H1 (cell line): ENCODE results near the gene KATNBL1. TPM values are rescaled to one million over a fixed set of nuclear protein-coding genes. Genes with fewer than 3 reads are reported as not detected.

Experiments used
- CTCF ChIA-PET: fragments of 300-600 bp; sonication (Branson Sonifier 250); formaldehyde crosslinking; loops from one replicate; lab custom pipeline; 2021; ENCODE audit not compliant: partially characterized antibody; lab: Charles Lee
- POLR2A ChIA-PET: fragments of 300-600 bp; sonication (Branson Sonifier 250); formaldehyde crosslinking; loops from one replicate; lab custom pipeline; 2021; ENCODE audit warnings: inconsistent platforms; ENCODE audit not compliant: partially characterized antibody; lab: Charles Lee
- DNase-seq, 2 experiments: peaks; one replicate each; pipeline versions ENCODE4 v3.0.0 to v3.0.0-alpha.2; 2010 to 2022; ENCODE audit warnings: low spot score in 2 of 2, low read depth in 1 of 2, mixed read lengths in 1 of 2
- FAIRE-seq: peaks from 2 replicates; lab custom pipeline; 2011; peaks lifted over from hg19 to GRCh38; lab: Jason Lieb, UNC
- H2AFZ ChIP-seq: 2 replicates; pipeline ENCODE4 v1.8.1; 2012; ENCODE audit warnings: low read length, inconsistent platforms
- H2AK5ac ChIP-seq: 2 replicates; pipeline ENCODE4 v1.6.1; 2013; ENCODE audit warnings: low read depth, low read length
- H2BK120ac ChIP-seq: replicated peaks from 2 replicates; pipeline ENCODE3; 2013; ENCODE audit warnings: low read depth, low read length, inconsistent platforms
- H2BK12ac ChIP-seq: 2 replicates; pipeline ENCODE4 v1.6.1; 2013; ENCODE audit warnings: low read depth, low read length
- H2BK15ac ChIP-seq: 2 replicates; pipeline ENCODE4 v1.6.1; 2013; ENCODE audit warnings: low read length
- H2BK20ac ChIP-seq: 2 replicates; pipeline ENCODE4 v1.6.1; 2013; ENCODE audit warnings: low read length
- H2BK5ac ChIP-seq: 2 replicates; pipeline ENCODE4 v1.6.1; 2013; ENCODE audit warnings: low read depth, low read length
- H3K14ac ChIP-seq: 2 replicates; pipeline ENCODE4 v1.6.1; 2013; ENCODE audit warnings: inconsistent platforms; ENCODE audit not compliant: insufficient read length
- H3K18ac ChIP-seq: 2 replicates; pipeline ENCODE4 v1.6.1; 2013; ENCODE audit warnings: low read length; ENCODE audit errors: extremely low read depth
- H3K23ac ChIP-seq: 2 replicates; pipeline ENCODE4 v1.6.1; 2013; ENCODE audit warnings: inconsistent platforms; ENCODE audit not compliant: insufficient read length
- H3K23me2 ChIP-seq: 2 replicates; pipeline ENCODE4 v1.6.1; 2013; ENCODE audit warnings: low read depth, low read length
- H3K27ac ChIP-seq: 2 replicates; pipeline ENCODE4 v1.6.1; 2011; ENCODE audit warnings: low read depth, low read length, inconsistent platforms
- H3K27me3 ChIP-seq, 4 experiments: replicated peaks in 1 of 4; 1 replicate in 1 of 4; 2 replicates in 3 of 4; pipeline versions ENCODE4 v1.6.1 to v1.8.1; 2011 to 2013; ENCODE audit warnings: low read length in 3 of 4, mild to moderate bottlenecking in 3 of 4, inconsistent platforms in 2 of 4, mixed read lengths in 2 of 4, moderate library complexity in 1 of 4; ENCODE audit not compliant: control insufficient read depth in 3 of 4, insufficient read depth in 3 of 4; ENCODE audit errors: extremely low read depth in 1 of 4
- H3K36me3 ChIP-seq, 4 experiments: 2 replicates each; pipeline versions ENCODE4 v1.6.1 to v1.8.1; 2011 to 2013; ENCODE audit warnings: mild to moderate bottlenecking in 4 of 4, low read length in 3 of 4, moderate library complexity in 2 of 4, control low read depth in 1 of 4, inconsistent platforms in 1 of 4; ENCODE audit not compliant: insufficient read depth in 4 of 4, control insufficient read depth in 2 of 4
- H3K4ac ChIP-seq: replicated peaks from 2 replicates; pipeline ENCODE3; 2013; ENCODE audit warnings: low read length, low read depth, mixed read lengths, inconsistent platforms; ENCODE audit not compliant: insufficient read length
- H3K4me1 ChIP-seq, 4 experiments: replicated peaks in 1 of 4; 1 replicate in 1 of 4; 2 replicates in 3 of 4; pipeline versions ENCODE4 v1.6.1 to v1.8.1; 2011 to 2013; ENCODE audit warnings: low read length in 3 of 4, inconsistent platforms in 2 of 4, mixed read lengths in 1 of 4; ENCODE audit not compliant: insufficient read depth in 4 of 4, control insufficient read depth in 3 of 4
- H3K4me2 ChIP-seq, 2 experiments: 2 replicates each; pipeline versions ENCODE4 v1.6.1 to v1.8.1; 2011 to 2013; ENCODE audit warnings: low read depth in 2 of 2, low read length in 2 of 2, control low read depth in 1 of 2, inconsistent platforms in 1 of 2, mild to moderate bottlenecking in 1 of 2; ENCODE audit not compliant: insufficient read depth in 1 of 2
- H3K4me3 ChIP-seq, 4 experiments: fragments of 200-600, 300-600 bp in 1 of 4; sonication (generic), shearing (Covaris generic), sonication (Bioruptor Twin) in 1 of 4; 2 replicates each; pipeline versions ENCODE4 v1.5.1 to v1.8.1; 2011 to 2016; ENCODE audit warnings: low read length in 4 of 4, low read depth in 3 of 4, control low read depth in 2 of 4, inconsistent platforms in 2 of 4, mild to moderate bottlenecking in 2 of 4, mixed read lengths in 1 of 4, moderate library complexity in 1 of 4; ENCODE audit not compliant: insufficient read depth in 2 of 4; ENCODE audit errors: extremely low read depth in 1 of 4
- H3K56ac ChIP-seq: replicated peaks from 2 replicates; pipeline ENCODE3; 2013; ENCODE audit warnings: low read depth, mild to moderate bottlenecking, mixed read lengths, low read length, inconsistent platforms; ENCODE audit not compliant: insufficient read length
- H3K79me1 ChIP-seq: 2 replicates; pipeline ENCODE4 v1.6.1; 2013; ENCODE audit warnings: low read depth, low read length, control low read depth
- H3K79me2 ChIP-seq, 2 experiments: 2 replicates each; pipeline versions ENCODE4 v1.6.1 to v1.8.1; 2012 to 2013; ENCODE audit warnings: low read length in 2 of 2, mild to moderate bottlenecking in 2 of 2, inconsistent platforms in 1 of 2; ENCODE audit not compliant: insufficient read depth in 2 of 2, control insufficient read depth in 1 of 2
- H3K9ac ChIP-seq, 4 experiments: replicated peaks in 1 of 4; 1 replicate in 1 of 4; 2 replicates in 3 of 4; pipeline versions ENCODE4 v1.6.1 to v1.8.1; 2011 to 2013; ENCODE audit warnings: low read depth in 3 of 4, low read length in 3 of 4, control low read depth in 2 of 4, mild to moderate bottlenecking in 2 of 4, moderate library complexity in 2 of 4, inconsistent platforms in 1 of 4; ENCODE audit errors: extremely low read depth in 1 of 4
- H3K9me3 ChIP-seq, 2 experiments: 2 replicates each; pipeline versions ENCODE4 v1.6.1 to v1.8.1; 2012 to 2013; ENCODE audit warnings: mild to moderate bottlenecking in 2 of 2, moderate library complexity in 2 of 2, control low read depth in 1 of 2, inconsistent platforms in 1 of 2, low read depth in 1 of 2, low read length in 1 of 2, mixed read lengths in 1 of 2; ENCODE audit not compliant: insufficient read depth in 2 of 2
- H4K20me1 ChIP-seq, 2 experiments: replicated peaks in 1 of 2; 2 replicates each; pipeline versions ENCODE3 to v1.8.1; 2011 to 2013; ENCODE audit warnings: inconsistent platforms in 2 of 2, low read length in 2 of 2, mild to moderate bottlenecking in 1 of 2; ENCODE audit not compliant: insufficient read depth in 2 of 2, control insufficient read depth in 1 of 2
- H4K5ac ChIP-seq: 2 replicates; pipeline ENCODE4 v1.6.1; 2013; ENCODE audit warnings: low read length, low read depth, mixed read lengths, inconsistent platforms; ENCODE audit not compliant: insufficient read length
- H4K8ac ChIP-seq: 2 replicates; pipeline ENCODE4 v1.8.0; 2013; ENCODE audit warnings: mild to moderate bottlenecking, moderate library complexity, low read length, inconsistent platforms; ENCODE audit not compliant: insufficient read depth; ENCODE audit errors: extremely low read depth
- H4K91ac ChIP-seq: replicated peaks from 2 replicates; pipeline ENCODE3; 2013; ENCODE audit warnings: low read length, mixed read lengths, inconsistent platforms; ENCODE audit not compliant: insufficient read length
- CBX8 ChIP-seq: fragments of 300-800, 300-1000 bp; sonication (generic); IDR thresholded peaks from 2 replicates; pipeline ENCODE4 v1.7.1; 2016; ENCODE audit warnings: low read depth, low read length, borderline replicate concordance
- CHD2 ChIP-seq: IDR thresholded peaks from 2 replicates; pipeline ENCODE4 v1.6.1; 2012; ENCODE audit warnings: low read length, improper control_type of control experiment
- WGBS, 2 experiments: shearing (Covaris generic) in 1 of 2; methylation state at CpG; one replicate each; pipeline versions ENCODE4 v1.1.6 to v1.1.7; 2013 to 2015; ENCODE audit warnings: low lambda C conversion rate in 2 of 2, mixed read lengths in 2 of 2, inconsistent platforms in 1 of 2, low coverage in 1 of 2, missing lambda C conversion rate in 1 of 2; ENCODE audit not compliant: insufficient replicate concordance in 2 of 2, insufficient coverage in 1 of 2, insufficient read length in 1 of 2; ENCODE audit errors: extremely low coverage in 1 of 2, missing lambda C conversion rate in 1 of 2; 5-methylcytosine and 5-hydroxymethylcytosine counted together
- polyA plus RNA-seq, 7 experiments: library from polyadenylated mRNA; depleted of rRNA in 3 of 7; stranded (reverse) in 5 of 7; unstranded in 2 of 7; fragments of >200 nt in 5 of 7; fragments of 200-250 nt in 2 of 7; gene quantifications; 1 replicate in 5 of 7; 2 replicates in 1 of 7; 4 replicates in 1 of 7; pipeline versions ENCODE4 v1.2.1 to v1.2.3, GENCODE V29; 2011 to 2013; ENCODE audit warnings: missing spikeins in 2 of 7, mixed read lengths in 2 of 7
- total RNA-seq: library from RNA; stranded (reverse); fragmentation: NEBNext Ultra II Directional; extraction: Animal tissue kit (Norgen Biotek cat#: 25700); gene quantifications from 2 replicates; pipeline ENCODE4 v1.2.1, GENCODE V29; 2021

Gene KATNBL1
- total and polyA plus RNA-seq, 2 of the 8 experiments (the other 6 are each of a cell fraction or from before 2014, with no cell fraction given), result 14.2 to 51.4 TPM

- H3K36me3 ChIP-seq, result no peaks in the 10 kb centered on the region
- no peaks in the 10 kb centered on the region for H3K23me2 ChIP-seq
- no peak overlapping the region for H3K9ac ChIP-seq
- no peak overlapping the region for H3K14ac ChIP-seq
- no peak overlapping the region for H2BK5ac ChIP-seq
- DNase-seq (no peak), FAIRE-seq (no peak)
- no peak overlapping the region for H3K4ac ChIP-seq
- H3K79me1 ChIP-seq, result no peaks in the 10 kb centered on the region
- H4K20me1 ChIP-seq, result no peaks in the 10 kb centered on the region
- H3K23ac ChIP-seq, result no peak overlapping the region
- 0 out of 2 replicates have a peak overlapping the region, but pooled peaks have one; percentile 2 for H4K8ac ChIP-seq
- H3K27me3 ChIP-seq, result no peaks in the 10 kb centered on the region
- H2AFZ ChIP-seq, result 0 out of 2 replicates have a peak overlapping the region, but pooled peaks have one; percentile 32
- no peak overlapping the region for H3K4me2 ChIP-seq
- no peaks in the 10 kb centered on the region; a peak in 1 of 7 replicates for H3K4me1 ChIP-seq
- H2AK5ac ChIP-seq, result no peak overlapping the region
- no peak overlapping the region for H3K4me3 ChIP-seq
- no peak overlapping the region for H4K5ac ChIP-seq
- no peak overlapping the region for H3K18ac ChIP-seq
- CTCF ChIA-PET, result interaction anchor here (0.6 to 1.7 kb wide), 3 partner anchors 19 to 285 kb away, joined by 3 to 5 read pairs (median 4); no protein-coding TSS in a partner anchor
- POLR2A ChIA-PET, result no interaction called here
- H2BK120ac ChIP-seq, result no peak overlapping the region
- H2BK12ac ChIP-seq, result no peak overlapping the region
- H3K79me2 ChIP-seq, result no peaks in the 10 kb centered on the region
- no peak overlapping the region for H2BK20ac ChIP-seq
- no peak overlapping the region for H2BK15ac ChIP-seq
- 90% methylated on average over 3 of the region's 3 CpGs; no CpG with 5 or more reads in 1 of the 2 experiments for WGBS, 2 experiments
- H3K27ac ChIP-seq, result no peak overlapping the region
- H4K91ac ChIP-seq, result no peak overlapping the region
- no peak overlapping the region for H3K56ac ChIP-seq
- H3K9me3 ChIP-seq, result no peaks in the 10 kb centered on the region
- no peak for TF ChIP-seq CBX8
- TF ChIP-seq CHD2, result no peak
These were observed 95.2 kb downstream of the KATNBL1 start for GRCh38 chr15:34114739-34115138.
